GM20000 (cell line): ENCODE measurements around the gene BAZ2B.
"Not testable (repeated sequence)": the region's sequence is repeated elsewhere in the genome, so short reads cannot be mapped to it uniquely, and the experiment has no call there.

Experiments
- DNase-seq: peaks from one replicate; pipeline ENCODE4 v3.0.0; 2012; ENCODE audit warnings: low spot score
- TF ChIP-seq, protein P1 (sequence below): IDR thresholded peaks from 2 replicates; pipeline ENCODE4 v1.5.1; 2012; ENCODE audit warnings: mild to moderate bottlenecking, control low read depth; ENCODE audit errors: extremely low read depth, missing control alignments

BAZ2B gene

DNA sequence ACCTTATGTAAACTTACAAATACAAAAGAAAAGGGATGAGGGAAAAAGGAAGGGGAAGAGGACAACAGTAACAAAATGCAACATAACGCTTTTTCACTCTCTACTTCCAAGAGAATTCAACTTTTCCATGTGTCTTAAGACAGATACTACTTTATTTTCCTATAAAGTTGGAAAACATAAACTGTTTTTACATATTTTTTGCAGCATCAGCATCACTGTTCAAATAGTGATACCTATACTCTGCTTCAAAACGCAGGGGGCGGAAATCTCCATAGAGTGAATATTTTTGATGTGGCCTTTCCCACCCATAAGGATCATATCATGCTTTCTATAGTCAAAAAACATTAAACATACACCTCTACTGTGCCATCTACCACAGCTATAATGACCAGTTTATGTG lies 77.5 kb downstream of the BAZ2B start:
- no peak for DNase-seq
- TF ChIP-seq, protein P1, sequence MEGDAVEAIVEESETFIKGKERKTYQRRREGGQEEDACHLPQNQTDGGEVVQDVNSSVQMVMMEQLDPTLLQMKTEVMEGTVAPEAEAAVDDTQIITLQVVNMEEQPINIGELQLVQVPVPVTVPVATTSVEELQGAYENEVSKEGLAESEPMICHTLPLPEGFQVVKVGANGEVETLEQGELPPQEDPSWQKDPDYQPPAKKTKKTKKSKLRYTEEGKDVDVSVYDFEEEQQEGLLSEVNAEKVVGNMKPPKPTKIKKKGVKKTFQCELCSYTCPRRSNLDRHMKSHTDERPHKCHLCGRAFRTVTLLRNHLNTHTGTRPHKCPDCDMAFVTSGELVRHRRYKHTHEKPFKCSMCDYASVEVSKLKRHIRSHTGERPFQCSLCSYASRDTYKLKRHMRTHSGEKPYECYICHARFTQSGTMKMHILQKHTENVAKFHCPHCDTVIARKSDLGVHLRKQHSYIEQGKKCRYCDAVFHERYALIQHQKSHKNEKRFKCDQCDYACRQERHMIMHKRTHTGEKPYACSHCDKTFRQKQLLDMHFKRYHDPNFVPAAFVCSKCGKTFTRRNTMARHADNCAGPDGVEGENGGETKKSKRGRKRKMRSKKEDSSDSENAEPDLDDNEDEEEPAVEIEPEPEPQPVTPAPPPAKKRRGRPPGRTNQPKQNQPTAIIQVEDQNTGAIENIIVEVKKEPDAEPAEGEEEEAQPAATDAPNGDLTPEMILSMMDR: no peak

DNA sequence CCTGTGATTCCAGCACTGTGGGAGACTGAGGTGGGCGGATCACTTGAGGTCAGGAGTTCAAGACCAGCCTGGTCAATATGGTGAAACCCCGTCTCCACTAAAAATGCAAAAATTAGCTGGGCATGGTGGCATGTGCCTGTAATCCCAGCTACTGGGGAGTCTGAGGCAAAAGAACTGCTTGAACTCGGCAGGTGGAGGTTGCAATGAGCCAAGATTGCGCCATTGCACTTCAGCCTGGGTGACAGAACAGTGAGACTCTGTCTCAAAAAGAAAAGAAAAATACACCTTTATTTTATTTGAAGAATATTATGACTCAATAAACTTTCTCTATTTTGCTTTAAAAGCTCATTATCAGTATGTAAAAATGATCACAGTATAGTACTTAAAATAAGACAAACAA lies 81.1 kb downstream of the BAZ2B start:
- not testable (repeated sequence) for DNase-seq

DNA sequence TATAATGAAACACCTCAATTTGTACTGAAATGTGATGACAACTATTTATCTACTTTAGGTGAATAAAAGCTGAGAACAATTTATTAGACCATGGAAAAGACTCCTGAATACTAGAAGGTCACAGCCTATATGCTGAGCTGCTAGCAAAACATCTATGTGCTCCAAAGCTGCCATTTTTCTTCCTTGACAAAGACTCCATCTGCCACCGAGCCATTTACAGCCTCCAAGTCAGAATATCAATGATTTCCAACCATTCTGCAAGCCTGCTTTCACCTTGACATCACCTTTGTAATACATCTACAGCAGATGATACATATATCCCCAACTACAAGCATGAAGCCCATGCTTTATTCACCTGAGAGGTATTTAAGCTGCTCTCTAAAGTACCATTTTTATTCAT lies 84.9 kb downstream of the BAZ2B start:
- no peak for DNase-seq
- TF ChIP-seq, protein P1: no peak

DNA sequence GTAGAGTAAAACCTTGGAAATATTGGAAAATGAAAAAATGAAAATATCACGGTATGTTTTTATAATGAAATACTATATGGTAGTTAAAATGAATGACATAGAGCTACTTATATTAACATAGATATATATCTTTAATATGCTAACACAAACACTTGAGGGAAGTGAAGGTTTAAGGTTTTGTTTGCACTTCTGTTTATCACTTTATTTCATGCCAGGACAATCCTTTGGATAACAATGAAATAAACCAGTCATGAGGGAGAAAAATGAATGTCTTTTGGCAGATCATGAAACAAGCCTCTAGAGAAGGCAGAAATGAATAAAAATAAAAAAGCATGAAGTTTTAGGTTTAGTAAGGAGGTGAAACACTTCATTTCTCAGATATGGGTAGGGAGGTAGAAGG lies 89.9 kb downstream of the BAZ2B start:
- TF ChIP-seq, protein P1: no peak
- no peak for DNase-seq

DNA sequence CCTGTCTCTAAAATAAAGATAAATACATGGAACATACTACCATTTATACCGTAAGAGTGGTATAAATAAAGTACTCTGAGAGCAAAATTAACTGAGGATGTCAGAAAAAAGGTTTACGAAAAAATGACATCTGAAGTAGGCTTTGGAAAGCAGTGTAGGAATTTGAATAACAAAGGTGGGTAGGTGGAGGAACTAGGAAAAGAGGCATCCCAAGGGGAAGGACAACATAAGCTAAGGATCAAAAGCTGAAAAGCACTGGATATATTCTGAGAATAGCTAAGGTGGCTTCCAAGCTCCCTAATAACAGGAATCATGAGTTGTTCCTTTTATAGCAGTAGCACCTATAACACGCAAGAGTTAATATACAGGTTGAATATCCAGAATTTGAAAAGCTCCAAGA lies 91.3 kb downstream of the BAZ2B start:
- no peak for DNase-seq
- TF ChIP-seq, protein P1: no peak

DNA sequence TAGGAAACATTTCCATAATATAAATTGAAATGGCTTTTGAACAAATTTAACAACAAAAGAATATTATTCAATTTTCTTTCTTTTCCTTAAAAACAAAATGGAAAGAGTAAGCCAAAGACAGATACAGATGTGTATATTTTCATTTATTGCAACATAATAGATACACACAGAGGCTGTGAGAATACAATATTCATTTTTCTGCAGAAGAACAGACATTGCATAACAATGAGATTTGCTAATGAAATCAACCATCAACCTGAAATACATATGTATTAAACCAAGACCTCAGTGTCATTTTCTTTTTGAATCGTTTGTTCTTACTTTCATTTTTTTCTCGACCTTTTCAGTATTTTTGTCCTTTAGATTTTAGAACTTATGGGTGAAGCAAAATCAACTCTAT lies 95.1 kb downstream of the BAZ2B start:
- no peak for DNase-seq
- TF ChIP-seq, protein P1: no peak

DNA sequence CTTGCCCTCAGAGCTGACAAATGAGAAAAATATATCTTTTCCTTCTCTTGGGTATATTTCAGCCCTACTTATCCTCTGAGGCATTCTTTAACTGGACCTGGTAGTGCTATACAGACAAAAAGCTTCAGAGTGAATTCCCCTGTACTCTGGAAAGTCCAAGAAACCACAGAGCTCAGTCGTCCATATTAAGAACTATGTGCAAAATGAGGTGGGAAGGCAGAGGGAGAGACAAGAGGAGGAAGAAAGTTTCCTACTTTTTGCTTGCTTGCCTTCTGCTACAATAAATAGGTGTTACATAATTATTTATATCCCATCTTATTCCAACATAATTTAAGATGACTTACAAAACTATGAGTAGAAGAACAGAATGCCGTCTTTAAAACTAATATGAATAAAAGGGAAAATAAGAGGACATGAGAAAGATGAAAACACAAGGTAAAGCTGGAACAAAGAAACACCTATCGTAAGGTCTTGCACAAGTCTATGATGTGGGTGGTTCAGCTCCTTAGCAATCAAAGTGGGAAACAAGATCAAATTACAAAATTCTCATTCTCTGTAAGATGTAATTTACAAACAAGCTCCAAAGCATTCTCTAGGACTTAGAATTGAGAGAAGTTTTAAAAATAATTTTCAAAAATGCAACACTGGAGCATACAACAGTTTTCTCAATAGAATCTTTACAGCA lies 97.9 kb downstream of the BAZ2B start:
- no peak for DNase-seq
- TF ChIP-seq, protein P1: no peak

DNA sequence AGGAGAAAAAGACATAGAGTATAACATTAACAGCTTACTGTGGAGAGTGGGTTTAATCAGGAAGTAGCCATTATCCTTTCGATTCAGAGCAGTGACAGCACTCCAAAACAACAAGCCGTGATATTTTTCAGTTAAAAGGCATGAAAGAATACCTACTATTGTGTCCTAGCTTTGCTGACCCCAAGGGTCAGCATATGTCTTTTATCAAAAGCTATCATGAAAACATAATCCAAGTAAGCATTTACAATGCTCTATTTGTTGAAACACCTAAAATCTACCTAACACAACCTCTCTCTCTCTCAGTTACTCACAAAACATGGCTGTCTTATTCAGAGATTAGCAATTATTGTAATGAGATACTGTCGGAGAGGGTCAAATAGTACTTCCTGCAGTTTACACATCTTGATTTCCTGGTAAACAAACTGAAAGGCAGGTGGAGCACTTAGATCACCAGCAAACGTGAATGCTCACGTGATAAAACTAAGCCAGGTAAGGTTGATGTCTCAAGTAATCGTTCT lies 100.0 kb downstream of the BAZ2B start:
- peak; percentile 36 for DNase-seq
- TF ChIP-seq, protein P1: no peak
